H9 (cell line): Measurements from ENCODE around the gene OR2H1. TPM values are rescaled to one million over a fixed set of nuclear protein-coding genes. Genes with fewer than 3 reads are reported as not detected.

Experiments used
- DNase-seq: peaks from one replicate; pipeline ENCODE4 v3.0.0-alpha.2; 2017
- H2AFZ ChIP-seq: one replicate; pipeline ENCODE4 v1.6.1; 2013; ENCODE audit warnings: mild to moderate bottlenecking, low read length, control low read depth, moderate library complexity
- H2AK5ac ChIP-seq: 2 replicates; pipeline ENCODE4 v1.6.1; 2013; ENCODE audit warnings: low read length, control low read depth, mixed read lengths; ENCODE audit not compliant: insufficient read length
- H2BK120ac ChIP-seq: one replicate; pipeline ENCODE4 v1.6.1; 2013; ENCODE audit warnings: low read depth, mild to moderate bottlenecking, low read length, control low read depth, inconsistent platforms; ENCODE audit not compliant: poor library complexity, severe bottlenecking
- H2BK12ac ChIP-seq: 2 replicates; pipeline ENCODE4 v1.6.1; 2013; ENCODE audit warnings: low read length, control low read depth, mixed read lengths, low read depth; ENCODE audit not compliant: insufficient read length
- H2BK15ac ChIP-seq: 2 replicates; pipeline ENCODE4 v1.6.1; 2013; ENCODE audit warnings: low read depth, low read length, control low read depth
- H2BK20ac ChIP-seq: one replicate; pipeline ENCODE4 v1.6.1; 2013; ENCODE audit warnings: low read depth, mild to moderate bottlenecking, low read length, control low read depth, inconsistent platforms; ENCODE audit not compliant: poor library complexity, severe bottlenecking
- H2BK5ac ChIP-seq: 2 replicates; pipeline ENCODE4 v1.6.1; 2013; ENCODE audit warnings: low read length, control low read depth, mixed read lengths; ENCODE audit not compliant: insufficient read length
- H3K14ac ChIP-seq: 2 replicates; pipeline ENCODE4 v1.6.1; 2013; ENCODE audit warnings: low read length, control low read depth; ENCODE audit not compliant: insufficient read depth
- H3K18ac ChIP-seq: 2 replicates; pipeline ENCODE4 v1.6.1; 2013; ENCODE audit warnings: low read depth, mild to moderate bottlenecking, mixed read lengths, low read length, control low read depth; ENCODE audit not compliant: insufficient read length
- H3K23ac ChIP-seq: 2 replicates; pipeline ENCODE4 v1.6.1; 2013; ENCODE audit warnings: low read length, control low read depth, mixed read lengths, low read depth; ENCODE audit not compliant: insufficient read length
- H3K23me2 ChIP-seq: 2 replicates; pipeline ENCODE4 v1.6.1; 2013; ENCODE audit warnings: low read depth, mild to moderate bottlenecking, mixed read lengths, low read length, control low read depth; ENCODE audit not compliant: insufficient read length, poor library complexity, severe bottlenecking
- H3K27ac ChIP-seq: 2 replicates; pipeline ENCODE4 v1.5.1; 2013; ENCODE audit warnings: low read length, control low read depth, mixed read lengths, low read depth; ENCODE audit not compliant: insufficient read length
- H3K27me3 ChIP-seq: 2 replicates; pipeline ENCODE4 v1.6.1; 2013; ENCODE audit warnings: low read length, control low read depth, inconsistent platforms; ENCODE audit not compliant: insufficient read depth
- H3K4ac ChIP-seq: 2 replicates; pipeline ENCODE4 v1.6.1; 2013; ENCODE audit warnings: low read depth, mild to moderate bottlenecking, control low read depth, inconsistent platforms, low read length, moderate library complexity
- H3K4me1 ChIP-seq: 2 replicates; pipeline ENCODE4 v1.6.1; 2013; ENCODE audit warnings: low read length, control low read depth, inconsistent platforms; ENCODE audit not compliant: insufficient read depth
- H3K4me2 ChIP-seq: 2 replicates; pipeline ENCODE4 v1.6.1; 2013; ENCODE audit warnings: low read length, control low read depth, mixed read lengths; ENCODE audit not compliant: insufficient read length, insufficient read depth
- H3K56ac ChIP-seq: 2 replicates; pipeline ENCODE4 v1.6.1; 2013; ENCODE audit warnings: low read depth, mild to moderate bottlenecking, mixed read lengths, low read length, control low read depth; ENCODE audit not compliant: insufficient read length
- H3K79me1 ChIP-seq: 2 replicates; pipeline ENCODE4 v1.6.1; 2013; ENCODE audit warnings: low read depth, mild to moderate bottlenecking, moderate library complexity, low read length, control low read depth, inconsistent platforms; ENCODE audit not compliant: insufficient read depth, poor library complexity, severe bottlenecking
- H3K79me2 ChIP-seq: 2 replicates; pipeline ENCODE4 v1.6.1; 2013; ENCODE audit warnings: low read length, control low read depth, inconsistent platforms; ENCODE audit not compliant: insufficient read depth
- H3K9ac ChIP-seq: 2 replicates; pipeline ENCODE4 v1.6.1; 2013; ENCODE audit warnings: low read length, control low read depth, mixed read lengths; ENCODE audit not compliant: insufficient read length; ENCODE audit errors: extremely low read depth
- H3K9me3 ChIP-seq: one replicate; pipeline ENCODE4 v1.6.1; 2013; ENCODE audit warnings: low read depth, low read length, inconsistent platforms; ENCODE audit not compliant: control insufficient read depth
- H3T11ph ChIP-seq: one replicate; pipeline ENCODE4 v1.6.1; 2013; ENCODE audit warnings: mild to moderate bottlenecking, low read length, control low read depth, inconsistent platforms
- H4K20me1 ChIP-seq: one replicate; pipeline ENCODE4 v1.6.1; 2013; ENCODE audit not compliant: control insufficient read depth, insufficient read length, insufficient read depth
- H4K5ac ChIP-seq: 2 replicates; pipeline ENCODE4 v1.6.1; 2013; ENCODE audit warnings: low read depth, mild to moderate bottlenecking, mixed read lengths, low read length, control low read depth; ENCODE audit not compliant: insufficient read length
- H4K8ac ChIP-seq: replicated peaks from 2 replicates; pipeline ENCODE4 v1.6.1; 2013; ENCODE audit warnings: low read length, control low read depth, mixed read lengths, low read depth; ENCODE audit not compliant: insufficient read length
- H4K91ac ChIP-seq: 2 replicates; pipeline ENCODE4 v1.6.1; 2013; ENCODE audit warnings: low read depth, mild to moderate bottlenecking, moderate library complexity, mixed read lengths, low read length, control low read depth; ENCODE audit not compliant: insufficient read length
- H3K27ac Mint-ChIP-seq, 3 experiments: 2 replicates in 2 of 3; 3 replicates in 1 of 3; pipeline ENCODE4 v1.8.0; 2020 to 2021; ENCODE audit warnings: mixed read lengths in 3 of 3, mild to moderate bottlenecking in 1 of 3, moderate library complexity in 1 of 3
- H3K27me3 Mint-ChIP-seq: 2 replicates; pipeline ENCODE4 v1.8.0; 2021; ENCODE audit warnings: low read depth, mild to moderate bottlenecking, moderate library complexity, mixed read lengths
- H3K36me3 Mint-ChIP-seq, 3 experiments: 2 replicates in 2 of 3; 3 replicates in 1 of 3; pipeline ENCODE4 v1.8.0; 2020 to 2021; ENCODE audit warnings: low read depth in 3 of 3, mixed read lengths in 3 of 3; ENCODE audit not compliant: insufficient read depth in 1 of 3
- H3K4me1 Mint-ChIP-seq, 2 experiments: 2 replicates each; pipeline ENCODE4 v1.8.0; 2020; ENCODE audit warnings: mixed read lengths in 2 of 2
- H3K4me3 Mint-ChIP-seq, 2 experiments: 2 replicates in 1 of 2; 3 replicates in 1 of 2; pipeline ENCODE4 v1.8.0; 2020 to 2021; ENCODE audit warnings: mild to moderate bottlenecking in 2 of 2, mixed read lengths in 2 of 2, moderate library complexity in 1 of 2
- H3K9me3 Mint-ChIP-seq, 2 experiments: 2 replicates in 1 of 2; 3 replicates in 1 of 2; pipeline ENCODE4 v1.8.0; 2020; ENCODE audit warnings: mild to moderate bottlenecking in 2 of 2, mixed read lengths in 2 of 2, moderate library complexity in 1 of 2
- CTCF ChIP-seq: fragments of 200-600 bp; sonication (generic); conservative IDR thresholded peaks from 3 replicates; pipeline ENCODE4 v1.8.0; 2021; ENCODE audit warnings: antibody characterized with exemption, mild to moderate bottlenecking
- WGBS: extraction: QIAGEN DNeasy Blood & Tissue Kit; methylation state at CpG from one replicate; pipeline ENCODE4 v1.1.7; 2013; ENCODE audit warnings: missing lambda C conversion rate, low lambda C conversion rate, mixed read lengths; ENCODE audit not compliant: insufficient read length; ENCODE audit errors: extremely low coverage; 5-methylcytosine and 5-hydroxymethylcytosine counted together
- total RNA-seq: library from RNA; stranded (reverse); gene quantifications from 2 replicates; pipeline ENCODE4 v1.2.1, GENCODE V29; 2021

The OR2H1 gene
- total RNA-seq, 1 experiment from 2014 or later = not detected

GRCh38 chr6:29510746-29511300, 53.9 kb downstream of the OR2H1 start:
- H3K23ac ChIP-seq = no peak overlapping the region
- no peaks in the 10 kb centered on the region for H3K79me1 ChIP-seq
- no peak overlapping the region for H2BK20ac ChIP-seq
- TF ChIP-seq CTCF = no peak
- H3K4me1 ChIP-seq = no peaks in the 10 kb centered on the region
- H3K79me2 ChIP-seq = no peaks in the 10 kb centered on the region
- no peak overlapping the region for H3K27ac ChIP-seq
- no peak overlapping the region for H2BK12ac ChIP-seq
- H4K5ac ChIP-seq = no peak overlapping the region
- Mint-ChIP-seq H3K27ac (peak overlapping the region in 1 of 3 experiments; percentile 25; a peak in 1 of 7 replicates), H3K27me3 (peaks cover 2% of the 10 kb centered on the region), H3K9me3 (peaks cover 0 to 2% of the 10 kb centered on the region in 2 experiments; a peak in 1 of 5 replicates), H3K4me3 (no peak overlapping the region), H3K4me1 (peaks cover 4 to 13% of the 10 kb centered on the region in 2 experiments), H3K36me3 (no peaks in the 10 kb centered on the region; a peak in 1 of 7 replicates)
- H3K27me3 ChIP-seq = no peaks in the 10 kb centered on the region
- no peak overlapping the region for H3K14ac ChIP-seq
- no peak overlapping the region for H2BK15ac ChIP-seq
- H2AFZ ChIP-seq = no peak overlapping the region
- no peaks in the 10 kb centered on the region for H3K9me3 ChIP-seq
- H2AK5ac ChIP-seq = no peak overlapping the region
- no peak overlapping the region for H3K4me2 ChIP-seq
- no peak overlapping the region for H3K4ac ChIP-seq
- peak; percentile 15 for DNase-seq
- H3K18ac ChIP-seq = no peak overlapping the region
- no peak overlapping the region for H4K8ac ChIP-seq
- H2BK5ac ChIP-seq = no peak overlapping the region
- WGBS = no CpG with 5 or more reads among the region's 2 CpGs
- H3T11ph ChIP-seq = no peak overlapping the region
- no peaks in the 10 kb centered on the region for H4K20me1 ChIP-seq
- no peak overlapping the region for H4K91ac ChIP-seq
- H2BK120ac ChIP-seq = no peak overlapping the region
- H3K9ac ChIP-seq = no peak overlapping the region
- H3K56ac ChIP-seq = no peak overlapping the region
- H3K23me2 ChIP-seq = no peaks in the 10 kb centered on the region

Other genes starting within 250 kb of the OR2H1 start
- gene OR14J1, start 155.5 kb upstream of the OR2H1 start, total RNA-seq = not detected in 2 replicates
- not detected in 2 replicates for gene OR5V1, start 88.3 kb upstream of the OR2H1 start, total RNA-seq
- gene OR12D3, start 81.9 kb upstream of the OR2H1 start, total RNA-seq = not detected in 2 replicates
- gene OR12D2, start 61.5 kb upstream of the OR2H1 start, total RNA-seq = not detected in 2 replicates
- not detected in 2 replicates for gene OR12D1, start 42.2 kb upstream of the OR2H1 start, total RNA-seq
- gene OR10C1, start 17.8 kb upstream of the OR2H1 start, total RNA-seq = not detected in 2 replicates
- gene OR11A1, start 84 bp upstream of the OR2H1 start, total RNA-seq = not detected in 2 replicates
- not detected in 2 replicates for gene MAS1L, start 30.8 kb downstream of the OR2H1 start, total RNA-seq
- gene UBD, start 102.6 kb downstream of the OR2H1 start, total RNA-seq = not detected in 2 replicates
- not detected in 2 replicates for gene OR2H2, start 128.0 kb downstream of the OR2H1 start, total RNA-seq
- 132 and 146 TPM in 2 replicates for gene GABBR1, start 176.0 kb downstream of the OR2H1 start, total RNA-seq
- gene MOG, start 199.9 kb downstream of the OR2H1 start, total RNA-seq = 0.55 and 0.83 TPM in 2 replicates
- gene ZFP57, start 224.0 kb downstream of the OR2H1 start, total RNA-seq = 1.4 and 1.7 TPM in 2 replicates